Aorta (tissue), 5 donors: ENCODE data around the gene QRSL1. TPM values are rescaled to one million over a fixed set of nuclear protein-coding genes. Genes with fewer than 3 reads are reported as not detected.
"Not testable (repeated sequence)": the region's sequence is repeated elsewhere in the genome, so short reads cannot be mapped to it uniquely, and the experiment has no call there.

Experiments used
- ATAC-seq: fragments of 200-7000 bp; cut with Tn5 transposase; one replicate; pipeline ENCODE4 v1.9.1; 2022; ENCODE audit warnings: moderate library complexity; ENCODE audit not compliant: low FRiP score
- DNase-seq, 2 donors: peaks; one replicate each; pipeline ENCODE4 v3.0.0-alpha.2; 2020
- H3K27ac ChIP-seq, 2 donors: one replicate each; pipeline ENCODE4 v1.5.1; 2013; ENCODE audit warnings: low read length in 2 of 2, mild to moderate bottlenecking in 2 of 2, moderate library complexity in 2 of 2, control low read depth in 1 of 2, inconsistent platforms in 1 of 2, low read depth in 1 of 2
- H3K27me3 ChIP-seq, 2 donors: one replicate each; pipeline ENCODE4 v1.6.1; 2013; ENCODE audit warnings: control low read depth in 1 of 2, low read length in 1 of 2, mild to moderate bottlenecking in 1 of 2, moderate library complexity in 1 of 2; ENCODE audit not compliant: insufficient read depth in 2 of 2, control insufficient read depth in 1 of 2
- H3K36me3 ChIP-seq, 2 donors: one replicate each; pipeline ENCODE4 v1.6.1; 2013; ENCODE audit warnings: control low read depth in 1 of 2, low read length in 1 of 2, mild to moderate bottlenecking in 1 of 2; ENCODE audit not compliant: insufficient read depth in 2 of 2, control insufficient read depth in 1 of 2
- H3K4me1 ChIP-seq, 2 donors: one replicate each; pipeline ENCODE4 v1.6.1; 2013; ENCODE audit warnings: low read length in 2 of 2, control low read depth in 1 of 2, mild to moderate bottlenecking in 1 of 2, moderate library complexity in 1 of 2; ENCODE audit not compliant: insufficient read depth in 2 of 2, control insufficient read depth in 1 of 2
- H3K4me3 ChIP-seq, 2 donors: one replicate each; pipeline ENCODE4 v1.5.1; 2013; ENCODE audit warnings: low read length in 2 of 2, control low read depth in 1 of 2, mild to moderate bottlenecking in 1 of 2
- H3K9me3 ChIP-seq: one replicate; pipeline ENCODE4 v1.6.1; 2013; ENCODE audit warnings: mild to moderate bottlenecking, low read length; ENCODE audit not compliant: control insufficient read depth
- WGBS, 2 donors: extraction: QIAGEN DNeasy Blood & Tissue Kit; methylation state at CpG; one replicate each; pipeline ENCODE4 v1.1.7; 2013; 5-methylcytosine and 5-hydroxymethylcytosine counted together
- intact Hi-C, 2 donors: fragments of 100-400 bp; cut with DNase I; formaldehyde crosslinking; loops; one replicate each; pipeline versions ENCODE4 v1.14.2 to v1.15.0; 2022
- polyA plus RNA-seq, 2 donors: library from polyadenylated mRNA; stranded (reverse); fragments of 200-250 nt; gene quantifications; one replicate each; pipeline ENCODE4 v1.2.3, GENCODE V29; 2013
- total RNA-seq, 2 donors: library from RNA; stranded (reverse); fragmentation: NEBNext Ultra II Directional; extraction: Animal tissue kit (Norgen Biotek cat#: 25700); gene quantifications; one replicate each; pipeline ENCODE4 v1.2.1, GENCODE V29; 2021
- donor health status: healthy with polysubstance abuse.
- donor health status: Bipolar disorder and iron deficiency.
- donor health status: DM: no; HTN: no; CAD: no.
- donor health status: DM: no; HTN: no; CAD: no.
- donor health status: DM: yes; HTN: yes; CAD: no.

QRSL1 gene
- total and polyA plus RNA-seq, 4 donors: 1.9 to 8.7 (median 5.1) TPM

DNA sequence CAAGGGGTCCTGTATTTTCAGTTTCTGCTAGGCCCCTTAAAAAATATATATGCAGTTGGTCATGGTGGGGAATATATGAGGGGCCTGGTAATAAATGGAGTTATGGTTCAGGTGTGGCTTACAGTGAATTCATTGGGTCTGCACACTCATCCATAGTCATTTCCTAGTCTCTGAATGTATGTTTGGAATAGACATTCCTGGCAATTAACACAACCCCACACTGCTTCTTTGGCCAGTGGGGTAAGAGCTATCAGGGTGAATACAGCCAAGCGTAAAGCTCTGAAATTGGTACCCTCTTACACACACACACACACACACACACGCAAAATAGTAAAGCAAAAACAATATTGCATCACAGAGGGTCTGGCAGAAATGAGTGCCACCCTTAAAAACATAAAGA is 56.5 kb downstream of the QRSL1 start:
- H3K27me3 ChIP-seq: no peaks in the 10 kb centered on the region
- H3K36me3 ChIP-seq: no peaks in the 10 kb centered on the region
- intact Hi-C loops: no loop called here
- WGBS, 2 donors: 79 to 90% methylated on average over 2 of the region's 2 CpGs
- H3K4me3 ChIP-seq: no peak overlapping the region
- DNase-seq (no peak), ATAC-seq (no peak)
- peaks cover 0 to 2% of the 10 kb centered on the region in 2 donors for H3K4me1 ChIP-seq
- no peak overlapping the region for H3K27ac ChIP-seq
- H3K9me3 ChIP-seq: no peaks in the 10 kb centered on the region

DNA sequence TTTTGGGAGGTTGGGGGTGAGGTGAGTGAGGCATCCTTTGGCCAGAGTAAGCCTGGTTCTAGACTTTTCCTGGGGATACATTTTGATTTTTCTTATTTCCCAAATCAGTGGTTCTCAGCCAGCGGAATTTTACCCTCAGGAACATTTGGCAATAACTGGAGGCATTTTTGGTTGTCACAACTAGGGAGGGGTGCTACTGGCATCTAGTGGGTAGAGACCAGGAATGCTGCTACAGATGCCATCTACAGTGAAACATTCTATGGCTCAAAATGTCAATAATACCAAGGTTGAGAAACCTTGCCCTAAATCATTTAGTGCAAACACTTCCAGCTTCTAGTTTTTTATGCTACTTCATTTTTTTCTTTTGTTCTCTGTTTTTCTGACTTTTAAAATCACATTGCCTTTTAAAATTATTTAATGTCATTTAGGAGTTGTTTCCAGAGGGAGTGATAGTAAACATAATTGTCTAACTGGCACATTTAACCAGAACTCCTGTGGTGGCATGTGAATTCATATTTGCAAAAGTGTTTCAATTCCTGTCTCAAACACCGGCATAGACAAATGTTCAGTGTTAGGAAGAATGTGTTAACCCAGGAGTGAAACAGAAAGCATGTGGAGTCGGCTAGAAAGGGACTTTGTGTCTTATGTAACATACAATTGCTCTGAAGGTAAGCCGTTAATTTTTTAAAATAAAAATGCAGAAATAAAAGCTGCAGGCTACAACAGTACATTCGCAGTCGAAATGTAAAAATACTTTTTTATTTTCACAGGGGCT is 59.0 kb downstream of the QRSL1 start:
- Histone ChIP-seq H3K4me1 (peaks cover 0 to 2% of the 10 kb centered on the region in 2 donors), H3K36me3 (no peaks in the 10 kb centered on the region), H3K27me3 (no peaks in the 10 kb centered on the region), H3K27ac (no peak overlapping the region), H3K9me3 (no peaks in the 10 kb centered on the region), H3K4me3 (no peak overlapping the region)
- DNase-seq (no peak), ATAC-seq (no peak)
- intact Hi-C loops: no loop called here
- 55 to 63% methylated on average over 6 of the region's 6 CpGs for WGBS, 2 donors

- ATAC-seq (peak; percentile 58), DNase-seq (peak; percentile 66 to 78)
- intact Hi-C loops: no loop called here
- H3K27me3 ChIP-seq: no peaks in the 10 kb centered on the region
- WGBS, 2 donors: 19 to 23% methylated on average over 6 of the region's 6 CpGs
- H3K4me1 ChIP-seq: no peaks in the 10 kb centered on the region
- H3K9me3 ChIP-seq: no peaks in the 10 kb centered on the region
- no peaks in the 10 kb centered on the region for H3K36me3 ChIP-seq
- H3K27ac ChIP-seq: no peak overlapping the region
- no peak overlapping the region for H3K4me3 ChIP-seq
Measured at GRCh38 chr6:106692112-106692818, 62.9 kb downstream of the QRSL1 start.

DNA sequence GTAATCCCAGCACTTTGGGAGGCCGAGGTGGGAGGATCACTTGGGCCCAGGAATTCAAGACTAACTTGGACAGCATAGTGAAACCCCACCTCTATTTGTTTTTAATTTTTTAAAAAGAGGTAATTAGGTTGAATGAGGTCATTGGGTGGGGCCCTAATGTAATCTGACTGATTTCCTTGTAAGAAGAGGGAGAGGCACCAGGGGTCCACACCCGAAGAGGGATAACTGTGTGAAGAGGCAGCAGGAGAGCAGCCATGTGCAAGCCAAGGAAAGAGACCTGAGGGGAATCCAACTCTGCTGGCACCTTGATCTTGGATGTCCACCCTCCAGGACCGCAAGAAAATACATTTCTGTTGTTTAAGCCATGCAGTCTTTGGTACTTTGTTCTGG is 63.4 kb downstream of the QRSL1 start:
- WGBS, 2 donors: 90 to 95% methylated on average over 3 of the region's 3 CpGs

GRCh38 chr6:106693418-106693817 is 64.0 kb downstream of the QRSL1 start:
- Histone ChIP-seq H3K4me1 (no peaks in the 10 kb centered on the region), H3K4me3 (no peak overlapping the region), H3K36me3 (no peaks in the 10 kb centered on the region), H3K9me3 (no peaks in the 10 kb centered on the region), H3K27ac (no peak overlapping the region), H3K27me3 (no peaks in the 10 kb centered on the region)
- WGBS, 2 donors: 91 to 97% methylated on average over 2 of the region's 2 CpGs
- ATAC-seq: no peak
- no peak for DNase-seq
- intact Hi-C loops: no loop called here

More for the DNA sequence above, 63.4 kb downstream of the QRSL1 start:
- no peak overlapping the region for H3K27ac ChIP-seq
- no peaks in the 10 kb centered on the region for H3K36me3 ChIP-seq
- no peak overlapping the region for H3K4me3 ChIP-seq
- ATAC-seq (no peak), DNase-seq (no peak)
- intact Hi-C loops: no loop called here
- no peaks in the 10 kb centered on the region for H3K4me1 ChIP-seq
- no peaks in the 10 kb centered on the region for H3K9me3 ChIP-seq
- H3K27me3 ChIP-seq: no peaks in the 10 kb centered on the region

DNA sequence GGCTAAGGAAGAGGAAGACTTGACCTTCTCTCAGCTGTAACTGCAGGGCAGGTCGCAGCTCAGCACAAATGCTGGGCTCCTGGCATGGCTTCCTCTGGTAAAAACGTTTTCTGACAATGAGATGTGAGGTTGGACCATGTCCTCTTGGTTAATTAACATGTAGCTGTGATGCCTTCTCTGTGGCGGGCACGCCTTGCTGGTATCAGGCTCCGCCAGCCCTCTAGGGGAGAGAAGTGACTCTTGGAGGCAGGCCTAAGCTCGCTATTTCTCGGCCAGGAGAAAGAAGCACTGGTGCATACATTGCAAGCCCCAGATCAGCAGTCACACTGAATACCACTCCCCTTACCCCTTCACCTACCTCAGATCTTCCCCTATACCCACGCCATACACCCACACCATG is 65.0 kb downstream of the QRSL1 start:
- no peaks in the 10 kb centered on the region for H3K36me3 ChIP-seq
- ATAC-seq (no peak), DNase-seq (no peak)

GRCh38 chr6:106700581-106700980 is 71.2 kb downstream of the QRSL1 start:
- H3K27ac ChIP-seq: no peak overlapping the region
- ATAC-seq (no peak), DNase-seq (no peak)
- no peaks in the 10 kb centered on the region for H3K4me1 ChIP-seq
- H3K4me3 ChIP-seq: no peak overlapping the region
- no peaks in the 10 kb centered on the region for H3K9me3 ChIP-seq
- H3K27me3 ChIP-seq: no peaks in the 10 kb centered on the region
- no peaks in the 10 kb centered on the region for H3K36me3 ChIP-seq
- intact Hi-C loops: no loop called here

More for the DNA sequence above, 65.0 kb downstream of the QRSL1 start:
- H3K9me3 ChIP-seq: no peaks in the 10 kb centered on the region
- no peak overlapping the region for H3K27ac ChIP-seq
- 71 to 77% methylated on average over 8 of the region's 8 CpGs for WGBS, 2 donors
- H3K4me1 ChIP-seq: no peaks in the 10 kb centered on the region
- H3K4me3 ChIP-seq: no peak overlapping the region
- intact Hi-C loops: no loop called here
- no peaks in the 10 kb centered on the region for H3K27me3 ChIP-seq

GRCh38 chr6:106701201-106701600 is 71.8 kb downstream of the QRSL1 start:
- H3K36me3 ChIP-seq, ATAC-seq, H3K4me3 ChIP-seq, DNase-seq, H3K27me3 ChIP-seq, H3K9me3 ChIP-seq, H3K4me1 ChIP-seq, intact Hi-C loops, H3K27ac ChIP-seq: not testable (repeated sequence)
- 82 to 87% methylated on average over 3 of the region's 3 CpGs for WGBS, 2 donors

GRCh38 chr6:106702046-106702445 is 72.7 kb downstream of the QRSL1 start:
- 57 to 58% methylated on average over 4 of the region's 4 CpGs for WGBS, 2 donors
- no peak for ATAC-seq
- intact Hi-C loops: no loop called here
- no peak for DNase-seq
- Histone ChIP-seq H3K4me3 (no peak overlapping the region), H3K27me3 (no peaks in the 10 kb centered on the region), H3K9me3 (no peaks in the 10 kb centered on the region), H3K36me3 (no peaks in the 10 kb centered on the region), H3K4me1 (no peaks in the 10 kb centered on the region), H3K27ac (no peak overlapping the region)
